GM21423 (cell line): ENCODE results near the gene AIG1.
"Not testable (repeated sequence)": the region's sequence is repeated elsewhere in the genome, so short reads cannot be mapped to it uniquely, and the experiment has no call there.

Source experiments
- ATAC-seq: cut with Tn5 transposase; IDR thresholded peaks from one replicate; pipeline ENCODE4 v1.9.1; 2021; ENCODE audit warnings: mild to moderate bottlenecking, moderate library complexity; ENCODE audit not compliant: unreplicated experiment

The AIG1 gene

GRCh38 chr6:143223895-143224294, 163.2 kb downstream of the AIG1 start:
- ATAC-seq: no peak

- no peak for ATAC-seq
Measured at GRCh38 chr6:143224516-143224915, 163.8 kb downstream of the AIG1 start.

GRCh38 chr6:143225929-143226328, 165.2 kb downstream of the AIG1 start:
- ATAC-seq: no peak

- no peak for ATAC-seq
Measured at GRCh38 chr6:143227675-143228074, 167.0 kb downstream of the AIG1 start.

GRCh38 chr6:143229400-143229799, 168.7 kb downstream of the AIG1 start:
- ATAC-seq: no peak

- ATAC-seq: no peak
Measured at GRCh38 chr6:143232849-143233248, 172.2 kb downstream of the AIG1 start.

- no peak for ATAC-seq
Measured at GRCh38 chr6:143233554-143234285, 173.0 kb downstream of the AIG1 start.

- no peak for ATAC-seq
Measured at GRCh38 chr6:143234734-143235133, 174.0 kb downstream of the AIG1 start.

- no peak for ATAC-seq
Measured at GRCh38 chr6:143236151-143236798, 175.6 kb downstream of the AIG1 start.

- no peak for ATAC-seq
Measured at GRCh38 chr6:143238306-143238705, 177.6 kb downstream of the AIG1 start.

GRCh38 chr6:143241111-143241510, 180.4 kb downstream of the AIG1 start:
- ATAC-seq: no peak

GRCh38 chr6:143241911-143242310, 181.2 kb downstream of the AIG1 start:
- ATAC-seq: no peak

GRCh38 chr6:143243786-143244185, 183.1 kb downstream of the AIG1 start:
- no peak for ATAC-seq

- no peak for ATAC-seq
Measured at GRCh38 chr6:143245656-143246055, 185.0 kb downstream of the AIG1 start.

GRCh38 chr6:143246166-143246775, 185.6 kb downstream of the AIG1 start:
- not testable (repeated sequence) for ATAC-seq

GRCh38 chr6:143247586-143247985, 186.9 kb downstream of the AIG1 start:
- ATAC-seq: no peak

- no peak for ATAC-seq
Measured at GRCh38 chr6:143248359-143248758, 187.7 kb downstream of the AIG1 start.

GRCh38 chr6:143251288-143251687, 190.6 kb downstream of the AIG1 start:
- no peak for ATAC-seq

- ATAC-seq: no peak
Measured at GRCh38 chr6:143252961-143253360, 192.3 kb downstream of the AIG1 start.

- ATAC-seq: no peak
Measured at GRCh38 chr6:143253586-143253985, 192.9 kb downstream of the AIG1 start.

GRCh38 chr6:143258945-143259344, 198.3 kb downstream of the AIG1 start:
- no peak for ATAC-seq

GRCh38 chr6:143260857-143261256, 200.2 kb downstream of the AIG1 start:
- no peak for ATAC-seq
